Endothelial cell of hepatic sinusoid (primary cell): ENCODE data around the gene PTDSS2.
"Not testable (repeated sequence)": the region's sequence is repeated elsewhere in the genome, so short reads cannot be mapped to it uniquely, and the experiment has no call there.

Source experiments
- in situ Hi-C: cut with HindIII; loops from 2 replicates; pipeline ENCODE4 v1.10.0; 2017; ENCODE audit warnings: low sequenced_read_pairs

Gene PTDSS2

DNA sequence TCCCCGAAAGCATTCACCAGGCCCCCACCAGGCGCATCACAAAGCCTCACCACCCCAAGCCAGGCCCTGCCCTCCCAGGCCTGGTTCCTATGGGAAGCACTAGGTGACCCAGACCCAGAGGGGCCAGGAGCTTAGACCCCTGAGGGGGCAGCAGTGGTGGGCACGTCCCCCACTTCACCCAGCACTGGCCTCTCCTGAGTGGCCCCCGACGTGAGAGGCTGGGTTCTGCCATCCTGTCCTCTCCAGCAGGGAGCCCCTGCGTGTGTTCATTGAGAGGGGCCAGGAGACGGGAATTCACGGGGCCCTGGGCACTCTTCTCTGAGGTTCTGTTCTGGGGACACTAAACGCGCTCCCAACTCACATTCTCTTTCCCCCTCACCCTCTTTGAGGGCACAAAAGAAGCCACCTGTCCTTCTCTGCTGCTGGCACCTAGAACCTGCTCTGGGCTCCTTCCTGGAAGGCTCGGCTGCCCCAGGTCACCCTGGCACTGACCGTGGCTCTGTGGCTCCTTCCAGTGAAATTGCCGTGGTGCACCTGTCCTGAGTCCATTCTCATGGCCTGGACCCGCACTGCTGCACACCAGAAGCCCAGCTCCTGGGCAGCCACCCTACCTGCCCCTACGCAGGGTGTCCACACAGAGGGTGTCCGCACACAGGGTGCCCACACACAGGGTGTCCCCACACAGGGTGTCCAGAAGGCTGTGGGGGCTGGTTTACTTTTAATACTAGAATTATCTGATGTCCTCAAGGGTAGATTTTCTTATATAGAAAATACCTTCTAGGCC is 12.2 kb downstream of the PTDSS2 start:
- in situ Hi-C loops = no loop called here

DNA sequence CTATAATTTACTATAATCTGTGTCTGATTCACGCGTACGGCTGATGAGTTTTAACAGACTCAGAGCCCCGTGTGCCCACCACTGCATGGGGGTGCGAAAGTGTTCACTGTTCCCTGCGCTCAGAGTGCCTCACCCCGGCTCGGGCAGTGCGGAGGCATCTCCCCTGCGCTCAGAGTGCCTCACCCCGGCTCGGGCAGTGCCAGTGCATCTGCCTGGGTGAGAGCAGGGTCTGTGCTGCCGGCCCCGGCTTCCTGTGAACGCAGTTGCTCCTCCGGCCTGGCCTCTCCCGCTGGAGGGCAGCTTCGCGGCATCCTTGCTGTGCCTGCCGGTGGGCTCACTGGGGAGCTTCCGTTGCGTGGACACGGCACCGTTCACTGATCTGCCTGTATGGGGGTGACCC is 14.2 kb downstream of the PTDSS2 start:
- in situ Hi-C loops = no loop called here

- in situ Hi-C loops = no loop called here
Observed at GRCh38 chr11:465896-466530, 15.9 kb downstream of the PTDSS2 start.

GRCh38 chr11:468036-468435 is 18.0 kb downstream of the PTDSS2 start:
- in situ Hi-C loops = no loop called here

DNA sequence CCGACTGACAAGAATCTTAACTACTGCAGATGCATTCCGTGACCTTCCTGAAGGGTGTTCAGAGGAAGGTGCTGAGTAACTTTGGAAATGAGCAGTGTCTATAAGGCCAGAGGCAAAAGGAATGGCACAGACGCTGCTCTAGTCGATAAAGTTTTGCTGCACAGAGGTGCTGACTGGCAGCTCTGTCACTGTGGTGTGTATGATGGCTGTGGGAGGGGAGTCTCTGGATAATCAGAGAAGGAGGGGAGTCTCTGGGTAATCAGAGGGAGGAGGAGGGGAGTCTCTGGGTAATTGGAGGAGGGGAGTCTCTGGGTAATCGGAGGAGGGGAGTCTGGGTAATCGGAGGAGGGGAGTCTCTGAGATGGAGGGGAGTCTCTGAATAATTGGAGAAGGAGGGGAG is 18.4 kb downstream of the PTDSS2 start:
- in situ Hi-C loops = no loop called here

DNA sequence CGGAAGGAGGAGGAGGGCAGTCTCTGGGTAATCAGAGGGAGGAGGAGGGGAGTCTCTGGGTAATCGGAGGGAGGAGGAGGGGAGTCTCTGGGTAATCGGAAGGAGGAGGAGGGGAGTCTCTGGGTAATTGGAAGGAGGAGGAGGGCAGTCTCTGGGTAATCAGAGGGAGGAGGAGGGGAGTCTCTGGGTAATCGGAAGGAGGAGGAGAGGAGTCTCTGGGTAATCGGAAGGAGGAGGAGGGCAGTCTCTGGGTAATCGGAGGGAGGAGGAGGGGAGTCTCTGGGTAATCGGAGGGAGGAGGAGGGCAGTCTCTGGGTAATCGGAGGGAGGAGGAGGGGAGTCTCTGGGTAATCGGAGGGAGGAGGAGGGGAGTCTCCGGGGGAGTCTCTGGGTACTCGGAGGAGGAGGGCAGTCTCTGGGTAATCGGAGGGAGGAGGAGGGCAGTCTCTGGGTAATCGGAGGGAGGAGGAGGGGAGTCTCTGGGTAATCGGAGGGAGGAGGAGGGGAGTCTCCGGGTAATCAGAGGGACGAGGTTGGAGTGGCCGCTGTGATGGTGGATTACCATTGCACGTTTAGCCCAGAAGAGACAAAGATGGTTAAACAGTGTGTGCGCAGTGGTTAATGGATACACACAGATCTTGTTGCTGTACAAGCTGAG is 19.1 kb downstream of the PTDSS2 start:
- in situ Hi-C loops = not testable (repeated sequence)

GRCh38 chr11:469684-470560 is 19.8 kb downstream of the PTDSS2 start:
- in situ Hi-C loops = no loop called here

- in situ Hi-C loops = no loop called here
Observed at GRCh38 chr11:471468-472145, 21.5 kb downstream of the PTDSS2 start.

DNA sequence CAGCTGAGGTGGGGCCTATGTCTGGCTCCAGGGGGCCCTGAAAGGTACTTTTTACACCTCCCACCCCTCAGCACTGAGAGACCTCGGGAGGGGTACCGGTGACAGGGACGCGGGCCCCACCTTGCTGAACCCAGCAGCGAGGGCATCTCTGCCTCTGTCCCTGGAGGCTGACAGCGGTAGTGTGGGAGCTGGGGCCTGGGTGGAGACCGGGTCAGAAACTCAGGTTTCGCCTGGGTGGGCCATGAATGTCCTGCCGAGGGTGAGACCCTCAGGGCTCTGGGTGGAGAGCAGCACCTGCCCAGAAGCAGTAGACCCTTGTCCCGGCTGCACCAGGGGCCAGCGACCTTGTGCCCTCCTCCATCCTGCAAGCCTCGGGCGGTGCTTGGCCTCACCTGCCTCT is 22.2 kb downstream of the PTDSS2 start:
- in situ Hi-C loops = no loop called here

DNA sequence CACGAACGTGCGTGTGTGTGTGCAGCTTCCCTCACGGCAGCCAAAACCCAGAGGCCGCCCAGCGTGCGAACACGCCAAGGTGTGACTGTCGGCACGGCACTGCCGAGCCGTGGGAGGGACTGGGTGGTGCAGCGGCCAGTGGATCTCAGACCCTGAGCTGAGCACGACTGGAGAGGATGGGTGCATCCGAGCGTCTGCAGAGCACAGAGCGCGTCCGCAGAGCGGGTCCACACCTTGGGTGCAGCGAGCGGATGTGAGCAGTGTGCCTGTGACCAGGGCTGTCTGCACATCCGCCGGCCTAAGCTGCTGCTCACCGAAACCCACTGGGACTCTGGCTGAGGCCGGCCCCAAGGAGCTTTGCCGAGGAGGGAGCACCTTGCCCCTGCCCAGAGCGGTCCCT is 22.7 kb downstream of the PTDSS2 start:
- in situ Hi-C loops = no loop called here

DNA sequence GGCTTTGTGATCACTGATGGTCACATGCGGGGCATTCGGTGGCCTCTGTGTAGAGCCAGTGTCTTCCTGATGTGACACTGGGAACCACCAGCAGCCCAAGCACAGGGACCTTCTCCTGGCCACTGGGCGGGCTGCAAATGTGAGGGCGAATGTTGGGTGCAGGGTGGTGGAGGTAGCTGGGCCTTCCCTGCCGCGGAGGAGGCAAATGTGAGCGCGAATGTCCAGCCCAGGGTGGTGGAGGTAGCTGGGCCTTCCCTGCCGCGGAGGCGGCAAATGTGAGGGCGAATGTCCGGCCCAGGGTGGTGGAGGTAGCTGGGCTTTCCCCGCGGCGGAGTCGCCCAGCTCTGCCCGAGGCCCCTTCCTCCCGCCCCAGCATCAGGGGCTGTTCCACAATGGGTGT is 23.3 kb downstream of the PTDSS2 start:
- in situ Hi-C loops = no loop called here

DNA sequence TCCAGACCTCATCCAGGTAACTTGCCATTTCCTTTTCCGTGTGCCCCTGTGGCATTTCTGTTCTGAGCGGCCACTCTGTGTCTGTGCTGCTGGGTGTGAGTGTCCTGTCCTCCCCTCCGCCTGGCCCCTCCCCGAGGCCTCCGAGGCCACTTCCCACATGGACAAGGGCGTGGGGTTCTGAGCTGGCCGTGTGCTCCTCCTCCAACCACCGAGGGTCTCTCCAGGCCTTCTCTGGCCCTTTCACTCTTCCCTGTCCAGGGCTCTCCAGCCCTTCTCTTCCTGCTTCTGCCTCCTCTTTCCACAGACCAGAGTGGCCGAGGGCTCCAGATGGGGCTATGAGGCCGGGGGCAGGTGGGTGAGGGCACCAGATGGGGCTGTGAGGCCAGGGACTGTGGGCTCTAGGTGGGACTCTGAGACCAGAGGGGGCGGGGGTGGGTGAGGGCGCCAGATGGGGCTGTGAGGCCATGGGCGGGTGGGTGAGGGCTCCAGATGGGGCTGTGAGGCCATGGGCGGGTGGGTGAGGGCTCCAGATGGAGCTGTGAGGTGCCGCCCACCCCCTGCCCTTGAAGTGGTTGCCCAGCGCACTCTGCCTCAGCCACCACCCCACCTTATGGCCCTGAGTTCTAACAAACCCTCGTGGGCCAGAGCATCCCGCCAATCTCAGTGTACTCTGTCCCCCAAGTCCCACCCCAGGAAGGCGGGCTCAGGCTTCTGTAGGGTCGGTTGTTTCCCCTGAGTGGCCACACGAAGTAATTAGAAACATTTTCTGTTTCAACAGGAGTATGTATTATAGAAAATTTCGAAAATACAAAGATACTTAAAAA is 24.1 kb downstream of the PTDSS2 start:
- in situ Hi-C loops = no loop called here

DNA sequence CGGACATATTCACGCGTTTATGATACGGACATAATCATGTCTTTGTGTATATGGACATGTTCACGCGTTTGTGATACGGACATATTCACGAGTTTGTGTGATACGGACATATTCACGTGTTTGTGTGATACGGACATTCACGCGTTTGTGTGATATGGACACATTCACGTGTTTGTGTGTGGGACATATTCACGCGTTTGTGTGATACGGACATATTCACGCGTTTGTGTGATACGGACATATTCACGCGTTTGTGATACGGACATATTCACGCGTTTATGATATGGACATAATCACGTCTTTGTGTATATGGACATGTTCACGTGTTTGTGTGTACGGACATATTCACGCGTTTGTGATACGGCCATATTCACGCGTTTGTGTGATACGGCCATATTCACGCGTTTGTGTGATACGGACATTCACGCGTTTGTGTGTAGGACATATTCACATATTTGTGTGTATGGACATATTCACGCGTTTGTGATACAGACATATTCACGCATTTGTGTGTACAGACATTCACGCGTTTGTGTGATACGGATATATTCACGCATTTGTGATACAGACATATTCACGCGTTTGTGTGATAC is 24.9 kb downstream of the PTDSS2 start:
- in situ Hi-C loops = no loop called here

DNA sequence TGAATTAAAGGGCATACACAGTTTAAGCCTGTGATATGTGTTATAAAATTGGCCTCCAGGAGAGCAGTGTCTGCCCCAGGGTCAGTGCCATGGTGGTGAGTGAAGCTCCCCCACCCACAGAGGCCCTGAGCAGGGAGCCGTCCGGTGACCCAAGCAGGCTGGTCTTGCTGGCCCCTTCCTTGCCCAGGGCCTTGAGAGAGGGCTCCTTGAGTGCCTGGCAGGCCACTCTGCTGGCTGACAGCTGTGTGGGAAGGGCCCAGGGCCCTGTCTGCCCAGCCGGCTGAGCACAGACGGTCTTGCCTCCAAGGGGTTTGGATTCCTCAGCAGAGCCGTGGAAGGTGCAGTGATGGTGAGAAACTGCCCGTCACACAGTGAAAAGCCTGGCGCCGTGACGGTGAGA is 25.9 kb downstream of the PTDSS2 start:
- in situ Hi-C loops = no loop called here

DNA sequence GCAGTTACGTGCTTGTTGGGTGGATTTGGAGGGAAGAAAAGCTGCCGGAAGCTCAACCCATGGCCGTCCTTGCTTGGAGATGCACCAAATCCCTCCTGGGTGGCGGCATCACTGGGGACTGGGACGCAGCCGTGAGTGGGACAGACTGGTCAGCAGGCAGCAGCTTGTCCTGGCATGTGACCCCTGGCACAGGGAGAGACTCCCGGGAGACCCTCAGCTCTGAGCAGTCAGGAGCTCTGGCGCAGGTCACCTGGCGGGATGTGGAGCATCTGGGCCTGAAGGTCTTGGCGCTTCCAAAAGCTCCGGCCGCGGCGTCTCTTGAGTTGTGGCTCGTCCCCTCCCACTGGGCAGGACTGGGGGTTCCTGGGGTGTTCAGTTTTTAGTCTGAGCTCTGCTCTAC is 26.3 kb downstream of the PTDSS2 start:
- in situ Hi-C loops = no loop called here

DNA sequence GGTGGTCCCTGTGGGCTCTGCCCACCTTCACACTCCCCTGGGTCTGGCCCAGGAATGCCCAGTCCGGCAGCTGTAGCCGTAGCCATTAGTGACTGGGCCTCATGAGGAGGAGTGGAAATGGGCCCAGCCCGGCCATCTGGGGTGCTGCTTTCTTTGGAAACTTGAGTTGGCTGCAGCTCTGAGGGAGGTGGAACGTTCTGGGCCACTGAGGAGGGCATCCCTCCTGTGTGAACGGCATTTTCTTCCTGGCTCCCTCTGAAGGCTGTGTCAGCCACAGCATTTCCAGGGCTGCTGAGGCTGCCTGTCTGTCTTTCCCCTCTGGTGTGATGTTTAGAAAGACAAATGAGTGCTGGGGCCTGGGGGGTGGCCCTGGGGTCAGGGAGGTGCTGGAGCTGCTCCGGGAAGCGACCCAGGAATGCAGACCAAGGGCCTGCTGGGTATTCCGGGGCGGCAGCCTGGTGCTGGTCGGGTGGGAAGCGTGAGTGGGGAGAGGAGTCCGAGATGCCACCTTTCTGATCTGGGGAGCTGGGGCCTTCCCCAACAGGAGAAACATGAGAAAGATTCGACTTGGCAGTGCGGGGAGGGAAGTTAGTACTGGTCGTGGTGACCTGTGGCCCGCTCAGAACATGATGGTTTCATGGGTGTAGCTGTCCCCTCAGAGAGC is 27.1 kb downstream of the PTDSS2 start:
- in situ Hi-C loops = no loop called here

GRCh38 chr11:479311-479710 is 29.2 kb downstream of the PTDSS2 start:
- in situ Hi-C loops = no loop called here

- in situ Hi-C loops = no loop called here
Observed at GRCh38 chr11:484616-485015, 34.5 kb downstream of the PTDSS2 start.

GRCh38 chr11:486189-486588 is 36.1 kb downstream of the PTDSS2 start:
- in situ Hi-C loops = no loop called here
